DOHH2 (cell line): ENCODE measurements around the gene UNC5B.

ENCODE experiments used
- H3F3A ChIP-seq: fragments of 200-600 bp; sonication (generic), shearing (Covaris generic); 2 replicates; pipeline ENCODE4 v1.6.0; 2016; ENCODE audit warnings: antibody characterized with exemption, mild to moderate bottlenecking; ENCODE audit not compliant: control insufficient read depth, insufficient read depth
- H3K27ac ChIP-seq: fragments of 200-600 bp; sonication (generic); 2 replicates; pipeline ENCODE4 v1.5.1; 2014; ENCODE audit warnings: low read depth, mild to moderate bottlenecking, low read length, moderate library complexity
- H3K27me3 ChIP-seq: fragments of 200-600 bp; sonication (generic); 2 replicates; pipeline ENCODE4 v1.6.1; 2014; ENCODE audit warnings: mild to moderate bottlenecking, low read length, mixed read lengths; ENCODE audit not compliant: control insufficient read depth
- H3K36me3 ChIP-seq: fragments of 200-600 bp; sonication (generic); 2 replicates; pipeline ENCODE4 v1.6.1; 2014; ENCODE audit warnings: mild to moderate bottlenecking, low read length, moderate library complexity, mixed read lengths; ENCODE audit not compliant: control insufficient read depth
- H3K4me1 ChIP-seq: fragments of 200-600 bp; sonication (generic); 2 replicates; pipeline ENCODE4 v1.6.1; 2014; ENCODE audit warnings: mild to moderate bottlenecking, low read length, mixed read lengths; ENCODE audit not compliant: control insufficient read depth
- H3K4me2 ChIP-seq: fragments of 200-600 bp; sonication (generic); 2 replicates; pipeline ENCODE4 v1.6.0; 2014; ENCODE audit warnings: mild to moderate bottlenecking, low read length, moderate library complexity
- H3K4me3 ChIP-seq: fragments of 200-600 bp; sonication (generic); 2 replicates; pipeline ENCODE4 v1.5.1; 2014; ENCODE audit warnings: mild to moderate bottlenecking, low read length, mixed read lengths
- H3K79me2 ChIP-seq: fragments of 200-600 bp; sonication (generic); 2 replicates; pipeline ENCODE4 v1.6.1; 2014; ENCODE audit warnings: mild to moderate bottlenecking, low read length, mixed read lengths; ENCODE audit not compliant: control insufficient read depth
- H3K9me2 ChIP-seq: fragments of 200-600 bp; sonication (generic); replicated peaks from 2 replicates; pipeline ENCODE4 v1.6.1; 2014; ENCODE audit warnings: mild to moderate bottlenecking, low read length, mixed read lengths; ENCODE audit not compliant: control insufficient read depth
- H3K9me3 ChIP-seq: fragments of 200-600 bp; sonication (generic); 2 replicates; pipeline ENCODE4 v1.6.1; 2014; ENCODE audit warnings: antibody characterized with exemption, low read length, mixed read lengths; ENCODE audit not compliant: control insufficient read depth, insufficient read depth
- H4K20me1 ChIP-seq: fragments of 200-600 bp; sonication (generic); 2 replicates; pipeline ENCODE4 v1.6.0; 2014; ENCODE audit warnings: low read depth, mild to moderate bottlenecking, antibody characterized with exemption, low read length, moderate library complexity; ENCODE audit not compliant: control insufficient read depth, insufficient read depth
- EZH2phosphoT487 ChIP-seq: fragments of 200-600 bp; sonication (generic); IDR thresholded peaks from 2 replicates; pipeline ENCODE4 v1.6.1; 2017; ENCODE audit warnings: borderline replicate concordance, mild to moderate bottlenecking, antibody characterized with exemption, low read length, moderate library complexity, mixed read lengths
- TF ChIP-seq, protein P1 (sequence below): fragments of 200-600 bp; sonication (generic); IDR thresholded peaks from one replicate; pipeline ENCODE4 v1.5.1; 2014; ENCODE audit warnings: antibody characterized with exemption, mild to moderate bottlenecking, low read depth, low read length; ENCODE audit not compliant: poor library complexity, severe bottlenecking

UNC5B gene

DNA sequence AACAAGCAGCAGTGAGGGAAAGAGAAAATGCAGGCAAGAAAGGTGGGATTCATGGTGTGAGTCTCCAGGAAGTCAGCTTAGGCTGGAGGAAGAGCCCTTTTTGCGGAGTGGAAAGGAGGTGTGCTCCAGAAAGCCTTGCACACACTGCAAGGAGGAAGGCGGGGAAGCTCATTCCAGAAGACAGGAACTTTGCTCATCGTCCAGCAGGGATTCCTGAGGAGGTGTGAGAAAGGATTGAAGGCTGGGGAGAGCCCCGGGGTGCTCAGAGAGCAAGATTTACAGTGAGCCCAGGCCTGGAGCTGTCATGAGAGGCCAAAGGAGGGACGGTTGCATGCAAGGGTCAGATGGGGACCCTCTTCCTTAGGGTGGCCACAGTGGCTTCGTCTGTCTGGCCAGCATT, 124.3 kb downstream of the UNC5B start:
- Histone ChIP-seq H3K27ac (no peak overlapping the region), H3K36me3 (no peaks in the 10 kb centered on the region), H3K79me2 (no peaks in the 10 kb centered on the region), H3K9me2 (no peaks in the 10 kb centered on the region), H3K27me3 (no peaks in the 10 kb centered on the region), H3K4me2 (no peak overlapping the region), H3K9me3 (no peaks in the 10 kb centered on the region), H3K4me1 (0 out of 2 replicates have a peak, but pooled peaks cover 3% of the 10 kb centered on the region), H3K4me3 (no peak overlapping the region), H3F3A (no peaks in the 10 kb centered on the region), H4K20me1 (no peaks in the 10 kb centered on the region)
- TF ChIP-seq, protein P1, sequence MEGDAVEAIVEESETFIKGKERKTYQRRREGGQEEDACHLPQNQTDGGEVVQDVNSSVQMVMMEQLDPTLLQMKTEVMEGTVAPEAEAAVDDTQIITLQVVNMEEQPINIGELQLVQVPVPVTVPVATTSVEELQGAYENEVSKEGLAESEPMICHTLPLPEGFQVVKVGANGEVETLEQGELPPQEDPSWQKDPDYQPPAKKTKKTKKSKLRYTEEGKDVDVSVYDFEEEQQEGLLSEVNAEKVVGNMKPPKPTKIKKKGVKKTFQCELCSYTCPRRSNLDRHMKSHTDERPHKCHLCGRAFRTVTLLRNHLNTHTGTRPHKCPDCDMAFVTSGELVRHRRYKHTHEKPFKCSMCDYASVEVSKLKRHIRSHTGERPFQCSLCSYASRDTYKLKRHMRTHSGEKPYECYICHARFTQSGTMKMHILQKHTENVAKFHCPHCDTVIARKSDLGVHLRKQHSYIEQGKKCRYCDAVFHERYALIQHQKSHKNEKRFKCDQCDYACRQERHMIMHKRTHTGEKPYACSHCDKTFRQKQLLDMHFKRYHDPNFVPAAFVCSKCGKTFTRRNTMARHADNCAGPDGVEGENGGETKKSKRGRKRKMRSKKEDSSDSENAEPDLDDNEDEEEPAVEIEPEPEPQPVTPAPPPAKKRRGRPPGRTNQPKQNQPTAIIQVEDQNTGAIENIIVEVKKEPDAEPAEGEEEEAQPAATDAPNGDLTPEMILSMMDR: no peak
- TF ChIP-seq EZH2phosphoT487: no peak

DNA sequence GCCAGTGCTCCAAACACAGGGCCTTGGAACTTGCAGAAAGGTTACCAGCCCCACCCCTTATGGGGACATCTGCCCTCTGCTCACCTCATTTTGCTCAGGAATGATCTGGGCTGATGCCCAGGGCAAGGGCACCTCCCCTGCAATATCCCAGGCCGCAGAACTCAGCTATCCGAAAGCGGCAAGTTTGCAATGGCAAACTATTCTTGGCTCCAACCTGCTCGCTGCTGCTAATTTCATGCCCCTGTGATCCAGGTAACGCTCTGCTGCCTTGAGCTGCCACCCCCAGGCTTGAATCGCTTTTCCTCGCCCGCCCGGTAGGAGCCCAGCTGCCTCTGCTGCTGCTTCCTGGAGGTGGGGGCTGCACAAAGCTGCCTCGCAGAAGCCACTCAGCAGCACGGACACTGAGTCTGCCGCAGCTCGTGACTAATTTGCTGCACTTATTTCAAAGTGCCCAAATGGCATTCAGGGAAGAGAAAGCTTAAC, 124.9 kb downstream of the UNC5B start:
- Histone ChIP-seq H3K79me2 (no peaks in the 10 kb centered on the region), H3K9me2 (no peaks in the 10 kb centered on the region), H4K20me1 (no peaks in the 10 kb centered on the region), H3K27me3 (no peaks in the 10 kb centered on the region), H3K4me3 (no peak overlapping the region), H3K4me2 (no peak overlapping the region), H3F3A (no peaks in the 10 kb centered on the region), H3K36me3 (no peaks in the 10 kb centered on the region), H3K4me1 (0 out of 2 replicates have a peak, but pooled peaks cover 3% of the 10 kb centered on the region), H3K27ac (no peak overlapping the region), H3K9me3 (no peaks in the 10 kb centered on the region)
- TF ChIP-seq, protein P1: no peak
- TF ChIP-seq EZH2phosphoT487: no peak

- TF ChIP-seq, protein P1: no peak
- no peak for TF ChIP-seq EZH2phosphoT487
- Histone ChIP-seq H3K9me3 (no peaks in the 10 kb centered on the region), H4K20me1 (no peaks in the 10 kb centered on the region), H3K4me1 (no peaks in the 10 kb centered on the region), H3F3A (no peaks in the 10 kb centered on the region), H3K4me2 (no peak overlapping the region), H3K27me3 (no peaks in the 10 kb centered on the region), H3K79me2 (no peaks in the 10 kb centered on the region), H3K9me2 (no peaks in the 10 kb centered on the region), H3K4me3 (no peak overlapping the region), H3K36me3 (no peaks in the 10 kb centered on the region), H3K27ac (no peak overlapping the region)
Measured at GRCh38 chr10:71338728-71339495, 126.5 kb downstream of the UNC5B start.
